Measurements from ENCODE around the gene CLOCK.

Gene CLOCK

GRCh38 chr4:55410431-55410830, 136.3 kb downstream of the CLOCK start:
- no peak for DNase-seq

GRCh38 chr4:55409468-55410171, 137.1 kb downstream of the CLOCK start:
- DNase-seq = no peak

GRCh38 chr4:55407764-55408163, 138.9 kb downstream of the CLOCK start:
- no peak for DNase-seq

- DNase-seq = no peak
Measured at GRCh38 chr4:55407119-55407518, 139.6 kb downstream of the CLOCK start.

GRCh38 chr4:55406545-55406944, 140.2 kb downstream of the CLOCK start:
- DNase-seq = no peak

- no peak for DNase-seq
Measured at GRCh38 chr4:55405073-55405472, 141.6 kb downstream of the CLOCK start.

GRCh38 chr4:55399581-55399980, 147.1 kb downstream of the CLOCK start:
- no peak for DNase-seq

GRCh38 chr4:55398966-55399365, 147.7 kb downstream of the CLOCK start:
- no peak for DNase-seq

- DNase-seq = no peak
Measured at GRCh38 chr4:55398461-55398860, 148.2 kb downstream of the CLOCK start.

- no peak for DNase-seq
Measured at GRCh38 chr4:55397520-55398321, 149.0 kb downstream of the CLOCK start.

GRCh38 chr4:55397126-55397436, 149.6 kb downstream of the CLOCK start:
- no peak for DNase-seq

GRCh38 chr4:55396308-55397125, 150.2 kb downstream of the CLOCK start:
- DNase-seq = peak; percentile 6

GRCh38 chr4:55395529-55396307, 151.0 kb downstream of the CLOCK start, which contains the start of gene TMEM165:
TSS of gene TMEM165 (plus strand) at chr4:55395957. CDS start at chr4:55396190, 233 bp downstream.
- DNase-seq = peak; percentile 79

- no peak for DNase-seq
Measured at GRCh38 chr4:55395218-55395528, 151.5 kb downstream of the CLOCK start.

GRCh38 chr4:55393461-55394320, 153.0 kb downstream of the CLOCK start:
- no peak for DNase-seq

GRCh38 chr4:55386840-55387239, 159.9 kb downstream of the CLOCK start:
- DNase-seq = no peak

GRCh38 chr4:55386073-55386472, 160.6 kb downstream of the CLOCK start:
- no peak for DNase-seq

GRCh38 chr4:55385201-55385649, 161.5 kb downstream of the CLOCK start:
- no peak for DNase-seq

- no peak for DNase-seq
Measured at GRCh38 chr4:55382488-55383003, 164.2 kb downstream of the CLOCK start.

- DNase-seq = no peak
Measured at GRCh38 chr4:55381502-55381901, 165.2 kb downstream of the CLOCK start.

GRCh38 chr4:55380576-55380975, 166.1 kb downstream of the CLOCK start:
- DNase-seq = no peak
